K562 (cell line): Measurements from ENCODE around the gene LRRC4. TPM values are rescaled to one million over a fixed set of nuclear protein-coding genes. Genes with fewer than 3 reads are reported as not detected.

Experiments
- ATAC-seq: fragments of 200-7000 bp; cut with Tn5 transposase; 3 replicates; pipeline ENCODE4 v1.9.1; 2020; ENCODE audit warnings: moderate library complexity
- BruUV-seq: library from RNA; stranded (reverse); fragments of 400-500 nt; replicated peaks from 2 replicates; lab custom pipeline; 2021; lab: Mats Ljungman, UMichigan
- CTCF ChIA-PET: fragments of 300-600 bp; formaldehyde crosslinking; extraction: SDS; loops from one replicate; lab custom pipeline; 2021; ENCODE audit warnings: low intra/inter-chr PET ratio; lab: Yijun Ruan, JAX
- POLR2A ChIA-PET: fragments of 300-600, 350-650 bp; sonication (Branson Sonifier 250); formaldehyde crosslinking; extraction: SDS; loops from one replicate; lab custom pipeline; 2021; ENCODE audit warnings: antibody characterized with exemption, inconsistent platforms; lab: Yijun Ruan, JAX
- DNase-seq, 4 experiments: peaks; one replicate each; pipeline versions ENCODE4 v3.0.0 to v3.0.0-alpha.2; 2011 to 2018; ENCODE audit warnings: low spot score in 3 of 4, mixed read lengths in 3 of 4; ENCODE audit errors: extremely low read depth in 1 of 4
- FAIRE-seq: peaks from 2 replicates; lab custom pipeline; 2011; peaks lifted over from hg19 to GRCh38; lab: Jason Lieb, UNC
- H2AFZ ChIP-seq: 2 replicates; pipeline ENCODE4 v1.6.0; 2011; ENCODE audit warnings: low read depth, low read length, control low read depth, inconsistent platforms
- H3K27ac ChIP-seq: fragments of 200-600 bp; 3 replicates; pipeline ENCODE4 v1.8.0; 2011; ENCODE audit warnings: low read depth, mild to moderate bottlenecking, control low read depth, inconsistent platforms, low read length, moderate library complexity, mixed read lengths; ENCODE audit errors: extremely low read depth
- H3K27me3 ChIP-seq, 2 experiments: fragments of 300-600 bp in 1 of 2; 2 replicates in 1 of 2; 3 replicates in 1 of 2; pipeline versions ENCODE4 v1.6.0 to v1.8.0; 2011; ENCODE audit warnings: inconsistent platforms in 2 of 2, low read length in 2 of 2, mild to moderate bottlenecking in 1 of 2, mixed read lengths in 1 of 2, moderate library complexity in 1 of 2; ENCODE audit not compliant: control insufficient read depth in 2 of 2, insufficient read depth in 2 of 2
- H3K36me3 ChIP-seq: fragments of 300-600 bp; 3 replicates; pipeline ENCODE4 v1.8.0; 2011; ENCODE audit warnings: mild to moderate bottlenecking, low read length, inconsistent platforms; ENCODE audit not compliant: control insufficient read depth, insufficient read depth
- H3K4me1 ChIP-seq, 2 experiments: fragments of 200-600 bp in 1 of 2; replicated peaks in 1 of 2; 2 replicates in 1 of 2; 3 replicates in 1 of 2; pipeline versions ENCODE4 v1.5.1 to v1.8.0; 2011; ENCODE audit warnings: inconsistent platforms in 2 of 2, low read length in 2 of 2, mild to moderate bottlenecking in 1 of 2, mixed read lengths in 1 of 2, moderate library complexity in 1 of 2; ENCODE audit not compliant: control insufficient read depth in 2 of 2, insufficient read depth in 2 of 2
- H3K4me2 ChIP-seq: 2 replicates; pipeline ENCODE4 v1.6.1; 2011; ENCODE audit warnings: low read length, control low read depth, inconsistent platforms, mixed read lengths; ENCODE audit not compliant: insufficient read depth
- H3K4me3 ChIP-seq: fragments of 200-600 bp; sonication (generic), shearing (Covaris generic); 2 replicates; pipeline ENCODE4 v1.5.1; 2016; ENCODE audit warnings: control low read depth, inconsistent platforms
- H3K79me2 ChIP-seq: fragments of 200-600 bp; 3 replicates; pipeline ENCODE4 v1.8.0; 2011; ENCODE audit warnings: low read length, inconsistent platforms; ENCODE audit not compliant: control insufficient read depth, insufficient read depth
- H3K9ac ChIP-seq, 2 experiments: 2 replicates each; pipeline versions ENCODE4 v1.6.0 to v1.6.1; 2011; ENCODE audit warnings: low read depth in 2 of 2, low read length in 2 of 2, control low read depth in 1 of 2, inconsistent platforms in 1 of 2, mild to moderate bottlenecking in 1 of 2, mixed read lengths in 1 of 2; ENCODE audit not compliant: insufficient read depth in 1 of 2
- H3K9me1 ChIP-seq: one replicate; pipeline ENCODE4 v1.6.0; 2011; ENCODE audit warnings: inconsistent platforms, mild to moderate bottlenecking, low read length, moderate library complexity; ENCODE audit not compliant: control insufficient read depth, insufficient read depth
- H3K9me3 ChIP-seq: replicated peaks from 2 replicates; pipeline ENCODE4 v1.5.1; 2011; ENCODE audit warnings: low read depth, low read length, inconsistent platforms; ENCODE audit not compliant: control insufficient read depth, insufficient read depth
- H4K20me1 ChIP-seq: replicated peaks from 2 replicates; pipeline ENCODE4 v1.6.1; 2011; ENCODE audit warnings: low read length, inconsistent platforms, mixed read lengths; ENCODE audit not compliant: control insufficient read depth, insufficient read depth
- CLOCK ChIP-seq: fragments of 250-450 bp; sonication (Bioruptor Pico); IDR thresholded peaks from 2 replicates; pipeline ENCODE4 v1.4.0; 2020; ENCODE audit warnings: mild to moderate bottlenecking, moderate library complexity, borderline replicate concordance
- PKNOX1 ChIP-seq: fragments of 450-650 bp; IDR thresholded peaks from 2 replicates; pipeline ENCODE4 v1.6.1; 2016
- STAT5B ChIP-seq: fragments of 250-450 bp; sonication (Bioruptor Pico); IDR thresholded peaks from 2 replicates; pipeline ENCODE4 v1.8.0; 2021; ENCODE audit warnings: mild to moderate bottlenecking, inconsistent platforms
- ZNF507 ChIP-seq: conservative IDR thresholded peaks from 2 replicates; pipeline ENCODE4 v1.6.1; 2017; ENCODE audit warnings: missing genetic modification characterization, missing compliant biosample characterization
- WGBS: fragments of 100-300 bp; shearing (Covaris generic); methylation state at CpG from one replicate; pipeline ENCODE4 v1.1.6; 2016; ENCODE audit warnings: low coverage, mixed read lengths; ENCODE audit not compliant: insufficient coverage; ENCODE audit errors: missing lambda C conversion rate; 5-methylcytosine and 5-hydroxymethylcytosine counted together
- in situ Hi-C: fragments of 300-500 bp; cut with MboI; formaldehyde crosslinking; loops from 4 replicates; pipeline ENCODE4 v1.15.0; 2018; ENCODE audit warnings: inconsistent platforms, mixed read lengths
- intact Hi-C: fragments of 100-400 bp; cut with micrococcal nuclease; formaldehyde crosslinking; loops from 2 replicates; pipeline ENCODE4 v1.14.2; 2022
- polyA plus RNA-seq, 8 experiments: library from polyadenylated mRNA; depleted of rRNA in 4 of 8; stranded (reverse) in 5 of 8; unstranded in 3 of 8; fragments of >200 nt; fragmentation: Nextera tagmentation in 2 of 8; fragmentation: Illumina TruSeq in 1 of 8; extraction: Ambion mirVana in 2 of 8; extraction: Trizol in 1 of 8; gene quantifications; 2 replicates each; pipeline versions ENCODE4 v1.2.1 to v1.2.3, GENCODE V29; 2011 to 2014; ENCODE audit warnings: inconsistent platforms in 1 of 8, missing spikeins in 1 of 8
- total RNA-seq, 7 experiments: library from RNA; depleted of rRNA in 6 of 7; stranded (reverse); fragments of >200 nt in 6 of 7; fragmentation: Illumina TruSeq in 2 of 7; extraction: Trizol in 2 of 7; gene quantifications; 2 replicates each; pipeline versions ENCODE4 v1.2.1 to v1.2.3, GENCODE V29; 2011 to 2021; ENCODE audit warnings: low replicate concordance in 1 of 7

LRRC4 gene
- total and polyA plus RNA-seq, 9 of the 15 experiments (the other 6 are each of a cell fraction or from before 2014, with no cell fraction given) = 0.04 to 0.11 TPM; not detected in 7

- ATAC-seq (no peak), FAIRE-seq (no peak), DNase-seq (no peak)
- ChIA-PET CTCF (no interaction called here), POLR2A (interaction anchor here (0.6 to 0.7 kb wide), 3 partner anchors 14 to 281 kb away, joined by 3 to 4 read pairs (median 3); no protein-coding TSS in a partner anchor)
- peaks cover 70% of the 10 kb centered on the region for H3K36me3 ChIP-seq
- peak overlapping the region in 1 of 2 experiments; percentile 47; a peak in 1 of 4 replicates for H3K9ac ChIP-seq
- TF ChIP-seq CLOCK (no peak), ZNF507 (tag) (no peak), PKNOX1 (no peak), STAT5B (CRISPR knock-in tag) (no peak)
- peaks cover 0 to 10% of the 10 kb centered on the region in 2 experiments; a peak in 2 of 5 replicates for H3K4me1 ChIP-seq
- WGBS = 75% methylated on average over 14 of the region's 15 CpGs
- no peaks in the 10 kb centered on the region for H3K79me2 ChIP-seq
- peaks cover 9% of the 10 kb centered on the region; the same call in 1 of the 2 replicates for H4K20me1 ChIP-seq
- no peaks in the 10 kb centered on the region for H3K9me1 ChIP-seq
- no peak overlapping the region for H3K27ac ChIP-seq
- no peak overlapping the region for H2AFZ ChIP-seq
- H3K4me2 ChIP-seq = no peak overlapping the region
- no peak overlapping the region for H3K4me3 ChIP-seq
- no TSS peak for BruUV-seq
- in situ Hi-C loops (no loop called here), intact Hi-C loops (no loop called here)
- no peaks in the 10 kb centered on the region for H3K27me3 ChIP-seq
- H3K9me3 ChIP-seq = no peaks in the 10 kb centered on the region
Observed at GRCh38 chr7:128073671-128074310, 42.6 kb upstream of the LRRC4 start.
